GM20000 (cell line): ENCODE measurements around the gene RILPL2.
"Not testable (repeated sequence)": the region's sequence is repeated elsewhere in the genome, so short reads cannot be mapped to it uniquely, and the experiment has no call there.

ENCODE experiments used
- DNase-seq: peaks from one replicate; pipeline ENCODE4 v3.0.0; 2012; ENCODE audit warnings: low spot score
- CTCF ChIP-seq: IDR thresholded peaks from 2 replicates; pipeline ENCODE4 v1.5.1; 2012; ENCODE audit warnings: mild to moderate bottlenecking, control low read depth; ENCODE audit errors: extremely low read depth, missing control alignments

The RILPL2 gene

GRCh38 chr12:123433615-123434014 lies 2.9 kb downstream of the RILPL2 start:
- DNase-seq, result no peak
- no peak for TF ChIP-seq CTCF

- DNase-seq, result not testable (repeated sequence)
These were observed 4.3 kb downstream of the RILPL2 start for GRCh38 chr12:123431951-123432817.

GRCh38 chr12:123429101-123429500 lies 7.4 kb downstream of the RILPL2 start:
- DNase-seq, result not testable (repeated sequence)

- DNase-seq, result no peak
- TF ChIP-seq CTCF, result no peak
These were observed 7.9 kb downstream of the RILPL2 start for GRCh38 chr12:123428591-123428990.

- DNase-seq, result peak; percentile 81
- TF ChIP-seq CTCF, result no peak
These were observed 9.3 kb downstream of the RILPL2 start for GRCh38 chr12:123427036-123427769.

- no peak for DNase-seq
- TF ChIP-seq CTCF, result no peak
These were observed 15.2 kb downstream of the RILPL2 start for GRCh38 chr12:123421314-123421713.

GRCh38 chr12:123410041-123410412 lies 26.5 kb downstream of the RILPL2 start:
- no peak for DNase-seq
- TF ChIP-seq CTCF, result no peak

- not testable (repeated sequence) for DNase-seq
These were observed 27.0 kb downstream of the RILPL2 start for GRCh38 chr12:123409284-123410040.

GRCh38 chr12:123408619-123409018 lies 27.9 kb downstream of the RILPL2 start:
- not testable (repeated sequence) for DNase-seq

- DNase-seq, result not testable (repeated sequence)
These were observed 28.6 kb downstream of the RILPL2 start for GRCh38 chr12:123407934-123408333.

GRCh38 chr12:123407269-123407668 lies 29.2 kb downstream of the RILPL2 start:
- not testable (repeated sequence) for DNase-seq
